GM12872 (cell line): ENCODE results near the gene HAGHL.
A peak's percentile ranks its signal among the peaks of the same experiment; 100 is the strongest.

Experiments
- TF ChIP-seq, protein P1 (sequence below): IDR thresholded peaks from 3 replicates; pipeline ENCODE4 v1.5.1; 2011; ENCODE audit warnings: low read depth, mild to moderate bottlenecking, low read length, moderate library complexity; ENCODE audit not compliant: insufficient read depth

HAGHL gene

DNA sequence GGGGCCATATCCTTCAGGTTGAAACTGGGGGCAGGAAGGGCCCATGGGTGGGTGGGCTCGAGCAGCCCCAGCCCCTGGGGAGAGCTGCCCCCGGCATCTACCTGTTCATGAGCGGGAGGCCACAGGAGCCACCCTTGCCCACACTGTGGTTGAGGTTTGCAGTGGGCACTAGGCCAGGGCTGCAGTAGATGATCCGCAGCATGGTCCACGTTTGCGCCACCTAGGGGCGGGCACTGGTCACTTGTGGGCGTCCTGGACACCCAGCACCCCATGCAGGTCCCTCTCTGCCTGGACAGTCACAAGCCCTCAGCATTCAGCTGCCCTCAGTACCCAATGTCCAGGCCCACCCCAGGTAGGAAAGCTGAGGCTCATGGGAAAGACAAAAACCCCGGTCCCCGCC lies 40.9 kb upstream of the HAGHL start:
- TF ChIP-seq, protein P1, sequence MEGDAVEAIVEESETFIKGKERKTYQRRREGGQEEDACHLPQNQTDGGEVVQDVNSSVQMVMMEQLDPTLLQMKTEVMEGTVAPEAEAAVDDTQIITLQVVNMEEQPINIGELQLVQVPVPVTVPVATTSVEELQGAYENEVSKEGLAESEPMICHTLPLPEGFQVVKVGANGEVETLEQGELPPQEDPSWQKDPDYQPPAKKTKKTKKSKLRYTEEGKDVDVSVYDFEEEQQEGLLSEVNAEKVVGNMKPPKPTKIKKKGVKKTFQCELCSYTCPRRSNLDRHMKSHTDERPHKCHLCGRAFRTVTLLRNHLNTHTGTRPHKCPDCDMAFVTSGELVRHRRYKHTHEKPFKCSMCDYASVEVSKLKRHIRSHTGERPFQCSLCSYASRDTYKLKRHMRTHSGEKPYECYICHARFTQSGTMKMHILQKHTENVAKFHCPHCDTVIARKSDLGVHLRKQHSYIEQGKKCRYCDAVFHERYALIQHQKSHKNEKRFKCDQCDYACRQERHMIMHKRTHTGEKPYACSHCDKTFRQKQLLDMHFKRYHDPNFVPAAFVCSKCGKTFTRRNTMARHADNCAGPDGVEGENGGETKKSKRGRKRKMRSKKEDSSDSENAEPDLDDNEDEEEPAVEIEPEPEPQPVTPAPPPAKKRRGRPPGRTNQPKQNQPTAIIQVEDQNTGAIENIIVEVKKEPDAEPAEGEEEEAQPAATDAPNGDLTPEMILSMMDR: peak; percentile 40; the same call in 2 of the 3 replicates

DNA sequence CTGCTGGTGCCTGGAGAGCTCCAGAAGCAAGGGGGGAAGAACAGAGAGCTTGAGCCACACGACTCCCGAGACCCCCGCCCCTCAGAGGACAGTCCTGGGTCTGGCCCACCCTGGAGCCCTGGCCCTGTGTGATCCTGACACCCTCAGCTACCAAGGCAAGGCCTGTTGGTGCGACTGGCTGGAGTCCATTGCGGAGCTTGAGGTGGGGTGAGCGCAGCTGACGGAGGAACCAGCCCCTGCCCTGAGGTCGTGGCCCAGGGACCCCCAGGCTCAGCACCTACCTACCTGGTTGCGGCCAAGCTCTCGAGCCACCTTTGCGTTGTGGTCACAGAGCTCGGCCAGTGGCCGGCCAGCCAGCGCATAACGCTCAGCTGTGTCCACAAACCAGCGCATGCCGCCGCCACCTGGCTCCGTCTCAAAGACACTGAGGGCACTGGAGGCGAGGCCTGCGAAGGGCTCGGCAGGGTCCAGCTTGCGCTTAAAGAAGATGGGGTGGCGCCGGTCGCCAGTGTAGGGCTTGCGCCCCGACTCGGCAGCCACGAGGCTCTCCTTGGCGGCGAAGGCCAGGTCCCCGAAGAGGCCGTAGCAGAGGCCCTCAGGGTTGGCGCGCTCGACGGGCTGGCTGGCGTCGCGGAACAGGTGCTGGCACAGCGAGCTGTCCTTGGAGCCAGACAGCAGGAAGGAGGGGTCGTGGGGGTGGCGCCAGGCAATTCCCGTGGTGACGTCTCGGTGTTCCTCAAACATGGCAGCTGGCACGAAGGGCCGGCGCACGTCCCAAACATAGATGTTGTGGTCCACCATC lies 40.2 kb upstream of the HAGHL start:
- TF ChIP-seq, protein P1: no peak

GRCh38 chr16:687499-687898 lies 39.4 kb upstream of the HAGHL start:
- TF ChIP-seq, protein P1: no peak

- TF ChIP-seq, protein P1: no peak
Observed at GRCh38 chr16:689175-689897, 37.6 kb upstream of the HAGHL start.

GRCh38 chr16:692356-693108 lies 34.4 kb upstream of the HAGHL start:
- TF ChIP-seq, protein P1: no peak

GRCh38 chr16:693364-693763 lies 33.5 kb upstream of the HAGHL start:
- TF ChIP-seq, protein P1: no peak

DNA sequence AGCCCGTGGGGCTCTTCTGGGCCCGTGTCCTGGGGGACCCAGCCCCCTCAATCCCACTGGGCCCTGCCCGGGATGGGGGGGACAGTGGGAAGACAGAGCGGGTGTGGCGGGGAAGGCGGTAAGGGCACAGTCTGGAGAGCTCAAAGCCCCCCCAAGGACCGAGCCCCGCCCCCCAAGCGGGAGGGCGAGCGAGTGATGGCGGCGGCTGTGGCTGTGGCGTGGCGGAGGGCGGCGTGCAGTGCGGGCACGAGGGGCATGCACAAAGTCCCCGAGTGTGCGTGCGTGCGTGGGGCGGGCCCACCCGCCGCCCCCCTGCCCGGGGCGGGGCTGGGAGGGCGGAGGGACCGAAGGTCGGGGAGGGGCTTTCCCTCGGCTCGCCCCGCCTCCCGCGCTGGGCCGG lies 33.1 kb upstream of the HAGHL start:
- TF ChIP-seq, protein P1: no peak
